ENCODE results near the gene USP6NL.

The USP6NL gene

DNA sequence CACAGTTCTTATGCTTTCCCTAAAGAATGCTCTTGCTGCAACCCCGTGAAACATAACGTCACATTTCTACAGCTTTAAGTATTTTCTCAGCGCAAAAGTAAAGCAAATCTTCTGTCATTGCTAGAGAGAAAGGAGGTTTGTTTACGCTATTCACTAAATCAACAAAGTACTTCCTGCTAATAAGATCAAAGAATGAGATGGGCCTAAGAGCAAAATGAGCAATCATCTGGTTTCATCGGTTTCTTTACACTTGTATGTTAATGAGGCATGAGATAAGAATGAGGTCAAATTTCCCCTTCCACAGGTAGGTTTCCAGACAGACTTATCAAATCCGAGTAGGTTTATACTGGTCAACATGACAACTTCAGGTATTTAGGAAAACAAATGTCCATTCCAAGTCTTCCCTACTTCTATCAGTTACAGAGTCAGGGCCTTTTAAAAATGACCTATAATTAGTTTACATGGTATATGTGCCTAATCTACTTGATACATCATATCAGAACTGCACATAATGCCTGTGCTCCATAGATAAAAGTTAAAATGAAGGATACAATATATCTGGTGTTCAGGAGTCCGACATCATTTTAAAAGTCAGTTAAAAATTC lies 8.4 kb downstream of the USP6NL start:
- in situ Hi-C loops (cut with HindIII; ENCODE audit: low sequenced_read_pairs) = loop anchor here (5.0 kb wide), 2 partner anchors 41 to 74 kb away; no protein-coding TSS in a partner anchor
- no peak for DNase-seq (ENCODE audit: low read depth)
- no peak overlapping the region for H3K4me3 ChIP-seq (ENCODE audit: low read depth, low read length)
- TF ChIP-seq, protein P1, sequence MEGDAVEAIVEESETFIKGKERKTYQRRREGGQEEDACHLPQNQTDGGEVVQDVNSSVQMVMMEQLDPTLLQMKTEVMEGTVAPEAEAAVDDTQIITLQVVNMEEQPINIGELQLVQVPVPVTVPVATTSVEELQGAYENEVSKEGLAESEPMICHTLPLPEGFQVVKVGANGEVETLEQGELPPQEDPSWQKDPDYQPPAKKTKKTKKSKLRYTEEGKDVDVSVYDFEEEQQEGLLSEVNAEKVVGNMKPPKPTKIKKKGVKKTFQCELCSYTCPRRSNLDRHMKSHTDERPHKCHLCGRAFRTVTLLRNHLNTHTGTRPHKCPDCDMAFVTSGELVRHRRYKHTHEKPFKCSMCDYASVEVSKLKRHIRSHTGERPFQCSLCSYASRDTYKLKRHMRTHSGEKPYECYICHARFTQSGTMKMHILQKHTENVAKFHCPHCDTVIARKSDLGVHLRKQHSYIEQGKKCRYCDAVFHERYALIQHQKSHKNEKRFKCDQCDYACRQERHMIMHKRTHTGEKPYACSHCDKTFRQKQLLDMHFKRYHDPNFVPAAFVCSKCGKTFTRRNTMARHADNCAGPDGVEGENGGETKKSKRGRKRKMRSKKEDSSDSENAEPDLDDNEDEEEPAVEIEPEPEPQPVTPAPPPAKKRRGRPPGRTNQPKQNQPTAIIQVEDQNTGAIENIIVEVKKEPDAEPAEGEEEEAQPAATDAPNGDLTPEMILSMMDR (IDR thresholded peaks at IDR 0.05; ENCODE audit: low read depth, low read length, missing control alignments) = no peak

DNA sequence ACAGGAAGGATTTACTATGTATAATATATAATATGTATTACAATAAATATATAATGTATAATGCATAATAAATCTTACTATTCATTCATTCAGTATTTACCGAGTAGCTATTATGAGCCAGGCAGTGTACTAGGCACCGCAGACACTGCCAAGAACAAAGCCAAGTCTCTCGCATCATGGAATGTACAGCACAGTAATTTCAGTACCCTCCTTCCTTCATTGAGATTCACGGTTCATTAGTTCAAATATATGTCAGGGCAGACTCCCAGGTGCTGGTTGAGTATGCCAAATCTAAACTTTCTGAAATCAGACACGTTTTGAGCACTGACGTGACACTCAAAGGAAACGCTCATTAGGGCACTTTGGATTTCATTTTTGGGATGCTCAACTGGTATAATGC lies 9.1 kb downstream of the USP6NL start:
- DNase-seq (ENCODE audit: low read depth) = no peak
- H3K4me3 ChIP-seq (ENCODE audit: low read depth, low read length) = no peak overlapping the region
- TF ChIP-seq, protein P1 (IDR thresholded peaks at IDR 0.05; ENCODE audit: low read depth, low read length, missing control alignments) = no peak
- in situ Hi-C loops (cut with HindIII; ENCODE audit: low sequenced_read_pairs) = loop anchor here (5.0 kb wide), 2 partner anchors 40 to 75 kb away; no protein-coding TSS in a partner anchor

DNA sequence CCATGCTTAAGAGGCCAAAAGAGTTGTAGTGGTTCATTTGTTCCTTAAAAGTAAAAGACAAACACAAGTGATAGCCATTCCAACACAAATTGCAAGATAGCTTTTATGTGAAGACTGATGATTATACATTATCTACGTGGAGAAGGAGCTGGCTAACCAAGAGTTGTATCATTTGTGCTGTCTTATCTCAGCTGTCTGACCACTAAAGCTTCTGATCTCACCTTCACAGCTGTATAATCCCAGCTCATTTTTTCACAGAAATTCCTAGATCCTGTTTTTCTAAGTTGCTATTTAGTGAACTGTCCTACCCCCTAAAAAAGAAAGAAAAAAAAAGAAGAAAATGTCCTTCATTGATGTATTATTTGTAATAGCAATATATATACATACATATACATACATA lies 9.8 kb downstream of the USP6NL start:
- no peak for DNase-seq (ENCODE audit: low read depth)
- in situ Hi-C loops (cut with HindIII; ENCODE audit: low sequenced_read_pairs) = loop anchor here (5.0 kb wide), 2 partner anchors 39 to 76 kb away; no protein-coding TSS in a partner anchor
- TF ChIP-seq, protein P1 (IDR thresholded peaks at IDR 0.05; ENCODE audit: low read depth, low read length, missing control alignments) = no peak
- H3K4me3 ChIP-seq (ENCODE audit: low read depth, low read length) = no peak overlapping the region

DNA sequence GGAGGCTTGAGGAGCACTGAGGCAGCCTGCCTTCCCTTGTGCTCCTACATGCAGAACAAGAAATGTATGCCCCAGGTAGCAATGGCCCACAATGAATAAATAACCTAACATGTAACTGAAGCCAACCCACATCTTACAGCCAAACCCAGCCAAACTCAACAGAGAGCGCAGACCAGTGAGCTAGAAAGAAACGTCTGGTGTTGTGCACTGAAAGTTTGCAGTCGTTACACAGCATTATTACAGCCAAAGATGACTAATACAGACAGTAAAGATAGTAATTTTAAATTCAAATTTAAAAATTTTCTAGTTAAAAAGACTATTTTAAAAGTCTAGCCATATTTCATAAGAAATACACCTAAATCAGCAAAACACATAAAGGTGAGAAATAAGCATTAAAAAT lies 11.2 kb downstream of the USP6NL start:
- DNase-seq (ENCODE audit: low read depth) = no peak
- TF ChIP-seq, protein P1 (IDR thresholded peaks at IDR 0.05; ENCODE audit: low read depth, low read length, missing control alignments) = no peak
- in situ Hi-C loops (cut with HindIII; ENCODE audit: low sequenced_read_pairs) = loop anchor here (5.0 kb wide), 2 partner anchors 38 to 77 kb away; no protein-coding TSS in a partner anchor
- no peak overlapping the region for H3K4me3 ChIP-seq (ENCODE audit: low read depth, low read length)

DNA sequence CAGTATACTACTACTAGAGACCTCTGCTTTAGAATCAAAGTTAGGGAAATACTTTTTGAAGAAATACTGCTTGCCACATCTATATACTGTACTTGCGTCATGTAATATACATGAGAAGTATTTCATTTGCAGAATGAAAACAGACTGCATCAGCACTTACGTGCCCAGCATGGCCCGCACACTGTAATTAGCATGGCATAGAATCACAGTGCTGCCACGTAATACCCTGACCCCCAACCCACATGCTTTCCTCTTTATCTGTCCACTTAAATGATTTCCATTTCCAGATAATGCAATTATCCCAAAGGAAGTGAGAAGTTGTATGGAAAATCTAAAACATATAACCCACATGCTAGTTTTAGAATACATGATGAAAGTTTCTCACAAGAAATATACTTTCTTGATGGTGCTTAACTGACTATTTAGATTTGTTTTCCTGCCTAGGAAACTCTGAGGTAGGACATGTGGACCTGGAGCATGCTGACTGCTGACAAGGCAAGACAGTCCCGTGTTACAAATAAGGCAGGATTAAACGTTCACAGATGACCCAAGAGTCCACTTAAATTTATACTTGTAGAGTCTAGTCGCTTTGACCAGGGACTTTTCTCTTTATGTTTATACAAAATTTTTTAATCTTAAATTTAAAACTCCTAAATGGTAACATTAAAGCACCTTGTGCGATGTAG lies 12.6 kb downstream of the USP6NL start:
- DNase-seq (ENCODE audit: low read depth) = no peak
- in situ Hi-C loops (cut with HindIII; ENCODE audit: low sequenced_read_pairs) = no loop called here

DNA sequence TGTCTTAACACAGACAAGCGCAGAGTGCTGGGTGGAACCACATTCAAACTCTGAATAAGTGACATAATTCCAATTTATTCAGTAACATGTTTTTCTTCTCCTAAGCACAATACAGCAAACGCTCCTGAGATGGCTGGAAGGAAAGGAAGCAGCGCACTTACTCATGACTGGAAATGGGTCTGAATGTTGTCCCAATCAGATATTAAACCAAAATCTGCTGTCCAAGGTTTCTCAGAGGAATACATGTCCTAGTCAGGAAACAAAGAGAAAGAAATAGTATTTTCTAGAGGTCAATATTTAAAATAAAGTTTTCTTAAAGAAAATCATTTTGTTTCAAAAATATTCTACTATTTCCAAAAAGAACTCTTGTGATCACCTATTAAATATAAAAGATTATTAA lies 14.0 kb downstream of the USP6NL start:
- TF ChIP-seq, protein P1 (IDR thresholded peaks at IDR 0.05; ENCODE audit: low read depth, low read length, missing control alignments) = no peak
- no peak overlapping the region for H3K4me3 ChIP-seq (ENCODE audit: low read depth, low read length)
- in situ Hi-C loops (cut with HindIII; ENCODE audit: low sequenced_read_pairs) = no loop called here
- DNase-seq (ENCODE audit: low read depth) = no peak

More for the DNA sequence above, 12.6 kb downstream of the USP6NL start:
- no peak overlapping the region for H3K4me3 ChIP-seq (ENCODE audit: low read depth, low read length)
- TF ChIP-seq, protein P1 (IDR thresholded peaks at IDR 0.05; ENCODE audit: low read depth, low read length, missing control alignments) = no peak

All from astrocyte of the cerebellum (primary cell).